ENCODE results near the gene PLAC1. TPM values are rescaled to one million over a fixed set of nuclear protein-coding genes. Genes with fewer than 3 reads are reported as not detected.

The PLAC1 gene
- total and polyA plus RNA-seq, 5 donors, result not detected

GRCh38 chrX:134542485-134542884 is 115.8 kb downstream of the PLAC1 start:
- 31% methylated on average over 2 of the region's 2 CpGs for WGBS
- H3K9me3 ChIP-seq (ENCODE audit: control insufficient read depth, low read length), result no peaks in the 10 kb centered on the region
- H3K27ac ChIP-seq (ENCODE audit: low read length), result no peak overlapping the region
- DNase-seq, result peak in 1 of 3 donors; percentile 29
- intact Hi-C loops (cut with DNase I), result no loop called here
- H3K4me3 ChIP-seq (ENCODE audit: low read length), result no peak overlapping the region
- H3K27me3 ChIP-seq (ENCODE audit: control insufficient read depth, insufficient read depth), result no peaks in the 10 kb centered on the region
- peaks cover 2% of the 10 kb centered on the region for H3K4me1 ChIP-seq (ENCODE audit: control insufficient read depth, insufficient read depth, low read length)
- ATAC-seq, result peak in 1 of 2 donors; percentile 66

- Histone ChIP-seq H3K9me3 (ENCODE audit: control insufficient read depth, low read length) (no peaks in the 10 kb centered on the region), H3K27me3 (ENCODE audit: control insufficient read depth, insufficient read depth) (no peaks in the 10 kb centered on the region), H3K4me1 (ENCODE audit: control insufficient read depth, insufficient read depth, low read length) (peaks cover 2% of the 10 kb centered on the region), H3K27ac (ENCODE audit: low read length) (no peak overlapping the region), H3K4me3 (ENCODE audit: low read length) (no peak overlapping the region)
- ATAC-seq (no peak), DNase-seq (no peak)
- WGBS, result 62% methylated on average over 3 of the region's 3 CpGs
- intact Hi-C loops (cut with DNase I), result no loop called here
Measured at GRCh38 chrX:134541906-134542305, 116.4 kb downstream of the PLAC1 start.

- WGBS, result 76% methylated on average over 5 of the region's 5 CpGs
- no peak for DNase-seq
- Histone ChIP-seq H3K27me3 (ENCODE audit: control insufficient read depth, insufficient read depth) (no peaks in the 10 kb centered on the region), H3K27ac (ENCODE audit: low read length) (no peak overlapping the region), H3K4me1 (ENCODE audit: control insufficient read depth, insufficient read depth, low read length) (peaks cover 4% of the 10 kb centered on the region), H3K9me3 (ENCODE audit: control insufficient read depth, low read length) (no peaks in the 10 kb centered on the region), H3K4me3 (ENCODE audit: low read length) (no peak overlapping the region)
- ATAC-seq, result no peak
- intact Hi-C loops (cut with DNase I), result no loop called here
Measured at GRCh38 chrX:134538316-134538715, 120.0 kb downstream of the PLAC1 start.

- H3K4me3 ChIP-seq (ENCODE audit: low read length), result no peak overlapping the region
- DNase-seq, result no peak
- no peaks in the 10 kb centered on the region for H3K27me3 ChIP-seq (ENCODE audit: control insufficient read depth, insufficient read depth)
- peaks cover 4% of the 10 kb centered on the region for H3K4me1 ChIP-seq (ENCODE audit: control insufficient read depth, insufficient read depth, low read length)
- H3K27ac ChIP-seq (ENCODE audit: low read length), result peak overlapping the region; percentile 42
- 59% methylated on average over 5 of the region's 5 CpGs for WGBS
- intact Hi-C loops (cut with DNase I), result no loop called here
- H3K9me3 ChIP-seq (ENCODE audit: control insufficient read depth, low read length), result no peaks in the 10 kb centered on the region
- ATAC-seq, result peak in 1 of 2 donors; percentile 65
Measured at GRCh38 chrX:134537179-134537955, 120.9 kb downstream of the PLAC1 start.

- H3K27ac ChIP-seq (ENCODE audit: low read length), result no peak overlapping the region
- WGBS, result 49% methylated on average over 4 of the region's 4 CpGs
- no peaks in the 10 kb centered on the region for H3K27me3 ChIP-seq (ENCODE audit: control insufficient read depth, insufficient read depth)
- intact Hi-C loops (cut with DNase I), result no loop called here
- no peak overlapping the region for H3K4me3 ChIP-seq (ENCODE audit: low read length)
- ATAC-seq, result no peak
- H3K9me3 ChIP-seq (ENCODE audit: control insufficient read depth, low read length), result no peaks in the 10 kb centered on the region
- DNase-seq, result no peak
- peaks cover 4% of the 10 kb centered on the region for H3K4me1 ChIP-seq (ENCODE audit: control insufficient read depth, insufficient read depth, low read length)
Measured at GRCh38 chrX:134533952-134534351, 124.3 kb downstream of the PLAC1 start.

GRCh38 chrX:134533352-134533751 is 124.9 kb downstream of the PLAC1 start:
- no peak for ATAC-seq

GRCh38 chrX:134530845-134531244 is 127.4 kb downstream of the PLAC1 start:
- ATAC-seq (no peak), DNase-seq (no peak)
- Histone ChIP-seq H3K4me3 (ENCODE audit: low read length) (no peak overlapping the region), H3K27me3 (ENCODE audit: control insufficient read depth, insufficient read depth) (no peaks in the 10 kb centered on the region), H3K27ac (ENCODE audit: low read length) (no peak overlapping the region), H3K9me3 (ENCODE audit: control insufficient read depth, low read length) (no peaks in the 10 kb centered on the region), H3K4me1 (ENCODE audit: control insufficient read depth, insufficient read depth, low read length) (peaks cover 2% of the 10 kb centered on the region)
- intact Hi-C loops (cut with DNase I), result no loop called here
- 94% methylated on average over 7 of the region's 7 CpGs for WGBS

More at GRCh38 chrX:134533352-134533751, 124.9 kb downstream of the PLAC1 start:
- Histone ChIP-seq H3K4me1 (ENCODE audit: control insufficient read depth, insufficient read depth, low read length) (peaks cover 3% of the 10 kb centered on the region), H3K27me3 (ENCODE audit: control insufficient read depth, insufficient read depth) (no peaks in the 10 kb centered on the region), H3K4me3 (ENCODE audit: low read length) (no peak overlapping the region), H3K27ac (ENCODE audit: low read length) (no peak overlapping the region), H3K9me3 (ENCODE audit: control insufficient read depth, low read length) (no peaks in the 10 kb centered on the region)
- intact Hi-C loops (cut with DNase I), result no loop called here
- DNase-seq, result no peak
- 86% methylated on average over 9 of the region's 9 CpGs for WGBS

GRCh38 chrX:134529481-134529880 is 128.8 kb downstream of the PLAC1 start:
- Histone ChIP-seq H3K27me3 (ENCODE audit: control insufficient read depth, insufficient read depth) (no peaks in the 10 kb centered on the region), H3K9me3 (ENCODE audit: control insufficient read depth, low read length) (no peaks in the 10 kb centered on the region), H3K27ac (ENCODE audit: low read length) (no peak overlapping the region), H3K4me3 (ENCODE audit: low read length) (no peak overlapping the region), H3K4me1 (ENCODE audit: control insufficient read depth, insufficient read depth, low read length) (no peaks in the 10 kb centered on the region)
- DNase-seq, result no peak
- 94% methylated on average over 6 of the region's 6 CpGs for WGBS
- intact Hi-C loops (cut with DNase I), result loop anchor here in 2 of 4 donors (10.0 kb wide), 3 partner anchors 215 to 255 kb away; no protein-coding TSS in a partner anchor
- ATAC-seq, result no peak

GRCh38 chrX:134528960-134529359 is 129.3 kb downstream of the PLAC1 start:
- DNase-seq (no peak), ATAC-seq (no peak)
- no peaks in the 10 kb centered on the region for H3K27me3 ChIP-seq (ENCODE audit: control insufficient read depth, insufficient read depth)
- WGBS, result 39% methylated on average over 3 of the region's 3 CpGs
- intact Hi-C loops (cut with DNase I), result loop anchor here in 2 of 4 donors (10.0 kb wide), 3 partner anchors 216 to 256 kb away; no protein-coding TSS in a partner anchor
- no peak overlapping the region for H3K4me3 ChIP-seq (ENCODE audit: low read length)
- no peaks in the 10 kb centered on the region for H3K9me3 ChIP-seq (ENCODE audit: control insufficient read depth, low read length)
- H3K4me1 ChIP-seq (ENCODE audit: control insufficient read depth, insufficient read depth, low read length), result no peaks in the 10 kb centered on the region
- no peak overlapping the region for H3K27ac ChIP-seq (ENCODE audit: low read length)

- Histone ChIP-seq H3K27me3 (ENCODE audit: control insufficient read depth, insufficient read depth) (no peaks in the 10 kb centered on the region), H3K9me3 (ENCODE audit: control insufficient read depth, low read length) (no peaks in the 10 kb centered on the region), H3K4me1 (ENCODE audit: control insufficient read depth, insufficient read depth, low read length) (no peaks in the 10 kb centered on the region), H3K27ac (ENCODE audit: low read length) (no peak overlapping the region), H3K4me3 (ENCODE audit: low read length) (no peak overlapping the region)
- ATAC-seq (no peak), DNase-seq (no peak)
- WGBS, result 96% methylated on average over 5 of the region's 5 CpGs
- intact Hi-C loops (cut with DNase I), result loop anchor here in 2 of 4 donors (10.0 kb wide), 3 partner anchors 218 to 258 kb away; no protein-coding TSS in a partner anchor
Measured at GRCh38 chrX:134526399-134526798, 131.9 kb downstream of the PLAC1 start.

- WGBS, result 88% methylated on average over 15 of the region's 15 CpGs
- Histone ChIP-seq H3K27me3 (ENCODE audit: control insufficient read depth, insufficient read depth) (no peaks in the 10 kb centered on the region), H3K4me1 (ENCODE audit: control insufficient read depth, insufficient read depth, low read length) (no peaks in the 10 kb centered on the region), H3K27ac (ENCODE audit: low read length) (no peak overlapping the region), H3K9me3 (ENCODE audit: control insufficient read depth, low read length) (no peaks in the 10 kb centered on the region), H3K4me3 (ENCODE audit: low read length) (no peak overlapping the region)
- intact Hi-C loops (cut with DNase I), result loop anchor here in 2 of 4 donors (10.0 kb wide), 3 partner anchors 220 to 260 kb away; no protein-coding TSS in a partner anchor
- no peak for ATAC-seq
- no peak for DNase-seq
Measured at GRCh38 chrX:134525086-134525792, 133.0 kb downstream of the PLAC1 start.
